ENCODE measurements around the gene TMEM120A.
"Not testable (repeated sequence)": the region's sequence is repeated elsewhere in the genome, so short reads cannot be mapped to it uniquely, and the experiment has no call there.

The TMEM120A gene

GRCh38 chr7:76020031-76020714 is 25.8 kb upstream of the TMEM120A start:
- H3K27me3 ChIP-seq (ENCODE audit: control insufficient read depth, low read length) = no peaks in the 10 kb centered on the region
- no peak overlapping the region for H3K4me3 ChIP-seq (ENCODE audit: low read length)
- peaks cover 11% of the 10 kb centered on the region for H3K4me1 ChIP-seq (ENCODE audit: control insufficient read depth, low read length)
- H3K9me3 ChIP-seq (ENCODE audit: control insufficient read depth, insufficient read depth, low read length) = no peaks in the 10 kb centered on the region
- no peaks in the 10 kb centered on the region for H3F3A ChIP-seq (ENCODE audit: control insufficient read depth, insufficient read depth)
- peaks cover 39% of the 10 kb centered on the region for H3K36me3 ChIP-seq (ENCODE audit: control insufficient read depth, low read length)
- no peaks in the 10 kb centered on the region; the same call in none of the 2 replicates for H4K20me1 ChIP-seq (ENCODE audit: control insufficient read depth, insufficient read depth, low read depth, low read length)
- no peak overlapping the region for H3K4me2 ChIP-seq (ENCODE audit: low read length)
- H3K27ac ChIP-seq (ENCODE audit: low read depth, low read length) = no peak overlapping the region
- TF ChIP-seq CTCF (IDR thresholded peaks at IDR 0.05; ENCODE audit: low read depth, low read length, poor library complexity, severe bottlenecking) (peak; percentile 99), EZH2phosphoT487 (IDR thresholded peaks at IDR 0.05; ENCODE audit: borderline replicate concordance, low read length) (no peak)
- H3K9me2 ChIP-seq (replicated peaks; ENCODE audit: control insufficient read depth, low read length) = no peaks in the 10 kb centered on the region
- H3K79me2 ChIP-seq (ENCODE audit: control insufficient read depth, low read length) = no peaks in the 10 kb centered on the region

GRCh38 chr7:76018520-76018919 is 24.1 kb upstream of the TMEM120A start:
- H3K27me3 ChIP-seq (ENCODE audit: control insufficient read depth, low read length); H3K9me3 ChIP-seq (ENCODE audit: control insufficient read depth, insufficient read depth, low read length); H3F3A ChIP-seq (ENCODE audit: control insufficient read depth, insufficient read depth); H3K4me2 ChIP-seq (ENCODE audit: low read length); H4K20me1 ChIP-seq (ENCODE audit: control insufficient read depth, insufficient read depth, low read depth, low read length); H3K4me3 ChIP-seq (ENCODE audit: low read length); H3K79me2 ChIP-seq (ENCODE audit: control insufficient read depth, low read length); H3K9me2 ChIP-seq (replicated peaks; ENCODE audit: control insufficient read depth, low read length); H3K27ac ChIP-seq (ENCODE audit: low read depth, low read length): not testable (repeated sequence)
- peaks cover 11% of the 10 kb centered on the region for H3K4me1 ChIP-seq (ENCODE audit: control insufficient read depth, low read length)
- peaks cover 39% of the 10 kb centered on the region for H3K36me3 ChIP-seq (ENCODE audit: control insufficient read depth, low read length)

GRCh38 chr7:76016191-76016947 is 22.0 kb upstream of the TMEM120A start:
- Histone ChIP-seq H3F3A (ENCODE audit: control insufficient read depth, insufficient read depth) (no peaks in the 10 kb centered on the region), H3K4me1 (ENCODE audit: control insufficient read depth, low read length) (peaks cover 8% of the 10 kb centered on the region), H3K79me2 (ENCODE audit: control insufficient read depth, low read length) (no peaks in the 10 kb centered on the region), H4K20me1 (ENCODE audit: control insufficient read depth, insufficient read depth, low read depth, low read length) (no peaks in the 10 kb centered on the region), H3K4me3 (ENCODE audit: low read length) (no peak overlapping the region), H3K27ac (ENCODE audit: low read depth, low read length) (no peak overlapping the region), H3K9me3 (ENCODE audit: control insufficient read depth, insufficient read depth, low read length) (no peaks in the 10 kb centered on the region), H3K36me3 (ENCODE audit: control insufficient read depth, low read length) (peaks cover 32% of the 10 kb centered on the region), H3K4me2 (ENCODE audit: low read length) (no peak overlapping the region), H3K27me3 (ENCODE audit: control insufficient read depth, low read length) (no peaks in the 10 kb centered on the region), H3K9me2 (replicated peaks; ENCODE audit: control insufficient read depth, low read length) (no peaks in the 10 kb centered on the region)
- TF ChIP-seq CTCF (IDR thresholded peaks at IDR 0.05; ENCODE audit: low read depth, low read length, poor library complexity, severe bottlenecking) = no peak
- no peak for TF ChIP-seq EZH2phosphoT487 (IDR thresholded peaks at IDR 0.05; ENCODE audit: borderline replicate concordance, low read length)

- peaks cover 13% of the 10 kb centered on the region for H3K36me3 ChIP-seq (ENCODE audit: control insufficient read depth, low read length)
- H3K27ac ChIP-seq (ENCODE audit: low read depth, low read length) = no peak overlapping the region
- no peak overlapping the region for H3K4me3 ChIP-seq (ENCODE audit: low read length)
- no peaks in the 10 kb centered on the region for H4K20me1 ChIP-seq (ENCODE audit: control insufficient read depth, insufficient read depth, low read depth, low read length)
- no peaks in the 10 kb centered on the region for H3F3A ChIP-seq (ENCODE audit: control insufficient read depth, insufficient read depth)
- H3K79me2 ChIP-seq (ENCODE audit: control insufficient read depth, low read length) = no peaks in the 10 kb centered on the region
- H3K27me3 ChIP-seq (ENCODE audit: control insufficient read depth, low read length) = no peaks in the 10 kb centered on the region
- no peaks in the 10 kb centered on the region for H3K9me2 ChIP-seq (replicated peaks; ENCODE audit: control insufficient read depth, low read length)
- peaks cover 5% of the 10 kb centered on the region for H3K4me1 ChIP-seq (ENCODE audit: control insufficient read depth, low read length)
- no peaks in the 10 kb centered on the region for H3K9me3 ChIP-seq (ENCODE audit: control insufficient read depth, insufficient read depth, low read length)
- TF ChIP-seq EZH2phosphoT487 (IDR thresholded peaks at IDR 0.05; ENCODE audit: borderline replicate concordance, low read length) = no peak
- no peak for TF ChIP-seq CTCF (IDR thresholded peaks at IDR 0.05; ENCODE audit: low read depth, low read length, poor library complexity, severe bottlenecking)
- no peak overlapping the region for H3K4me2 ChIP-seq (ENCODE audit: low read length)
Observed at GRCh38 chr7:76011442-76011861, 17.1 kb upstream of the TMEM120A start.
